Measurements from ENCODE around the gene FOSL2. TPM values are rescaled to one million over a fixed set of nuclear protein-coding genes. Genes with fewer than 3 reads are reported as not detected.

FOSL2 gene
- total and polyA plus RNA-seq, 2 experiments from 2014 or later, result 0.60 to 4.3 TPM

DNA sequence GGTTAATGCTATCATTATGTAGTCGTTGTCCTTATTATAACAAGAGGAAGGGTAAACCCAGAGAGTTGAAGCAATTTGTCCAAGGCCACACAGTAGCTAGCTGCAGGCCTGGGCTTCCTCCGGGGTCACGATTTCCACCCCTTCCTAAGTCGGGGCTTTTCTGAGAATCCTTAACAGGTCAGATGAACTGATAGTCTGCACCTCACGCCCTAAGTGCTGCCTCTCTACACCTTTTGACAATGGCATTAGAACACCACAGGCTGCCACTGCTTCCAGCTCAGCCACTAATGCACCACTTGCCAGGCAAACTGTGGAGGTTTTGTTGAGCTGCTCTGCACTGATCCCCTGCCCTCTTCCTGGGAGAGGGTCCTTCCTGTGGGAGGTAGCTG, 37.7 kb downstream of the FOSL2 start (continued):
- TF ChIP-seq, protein P1, sequence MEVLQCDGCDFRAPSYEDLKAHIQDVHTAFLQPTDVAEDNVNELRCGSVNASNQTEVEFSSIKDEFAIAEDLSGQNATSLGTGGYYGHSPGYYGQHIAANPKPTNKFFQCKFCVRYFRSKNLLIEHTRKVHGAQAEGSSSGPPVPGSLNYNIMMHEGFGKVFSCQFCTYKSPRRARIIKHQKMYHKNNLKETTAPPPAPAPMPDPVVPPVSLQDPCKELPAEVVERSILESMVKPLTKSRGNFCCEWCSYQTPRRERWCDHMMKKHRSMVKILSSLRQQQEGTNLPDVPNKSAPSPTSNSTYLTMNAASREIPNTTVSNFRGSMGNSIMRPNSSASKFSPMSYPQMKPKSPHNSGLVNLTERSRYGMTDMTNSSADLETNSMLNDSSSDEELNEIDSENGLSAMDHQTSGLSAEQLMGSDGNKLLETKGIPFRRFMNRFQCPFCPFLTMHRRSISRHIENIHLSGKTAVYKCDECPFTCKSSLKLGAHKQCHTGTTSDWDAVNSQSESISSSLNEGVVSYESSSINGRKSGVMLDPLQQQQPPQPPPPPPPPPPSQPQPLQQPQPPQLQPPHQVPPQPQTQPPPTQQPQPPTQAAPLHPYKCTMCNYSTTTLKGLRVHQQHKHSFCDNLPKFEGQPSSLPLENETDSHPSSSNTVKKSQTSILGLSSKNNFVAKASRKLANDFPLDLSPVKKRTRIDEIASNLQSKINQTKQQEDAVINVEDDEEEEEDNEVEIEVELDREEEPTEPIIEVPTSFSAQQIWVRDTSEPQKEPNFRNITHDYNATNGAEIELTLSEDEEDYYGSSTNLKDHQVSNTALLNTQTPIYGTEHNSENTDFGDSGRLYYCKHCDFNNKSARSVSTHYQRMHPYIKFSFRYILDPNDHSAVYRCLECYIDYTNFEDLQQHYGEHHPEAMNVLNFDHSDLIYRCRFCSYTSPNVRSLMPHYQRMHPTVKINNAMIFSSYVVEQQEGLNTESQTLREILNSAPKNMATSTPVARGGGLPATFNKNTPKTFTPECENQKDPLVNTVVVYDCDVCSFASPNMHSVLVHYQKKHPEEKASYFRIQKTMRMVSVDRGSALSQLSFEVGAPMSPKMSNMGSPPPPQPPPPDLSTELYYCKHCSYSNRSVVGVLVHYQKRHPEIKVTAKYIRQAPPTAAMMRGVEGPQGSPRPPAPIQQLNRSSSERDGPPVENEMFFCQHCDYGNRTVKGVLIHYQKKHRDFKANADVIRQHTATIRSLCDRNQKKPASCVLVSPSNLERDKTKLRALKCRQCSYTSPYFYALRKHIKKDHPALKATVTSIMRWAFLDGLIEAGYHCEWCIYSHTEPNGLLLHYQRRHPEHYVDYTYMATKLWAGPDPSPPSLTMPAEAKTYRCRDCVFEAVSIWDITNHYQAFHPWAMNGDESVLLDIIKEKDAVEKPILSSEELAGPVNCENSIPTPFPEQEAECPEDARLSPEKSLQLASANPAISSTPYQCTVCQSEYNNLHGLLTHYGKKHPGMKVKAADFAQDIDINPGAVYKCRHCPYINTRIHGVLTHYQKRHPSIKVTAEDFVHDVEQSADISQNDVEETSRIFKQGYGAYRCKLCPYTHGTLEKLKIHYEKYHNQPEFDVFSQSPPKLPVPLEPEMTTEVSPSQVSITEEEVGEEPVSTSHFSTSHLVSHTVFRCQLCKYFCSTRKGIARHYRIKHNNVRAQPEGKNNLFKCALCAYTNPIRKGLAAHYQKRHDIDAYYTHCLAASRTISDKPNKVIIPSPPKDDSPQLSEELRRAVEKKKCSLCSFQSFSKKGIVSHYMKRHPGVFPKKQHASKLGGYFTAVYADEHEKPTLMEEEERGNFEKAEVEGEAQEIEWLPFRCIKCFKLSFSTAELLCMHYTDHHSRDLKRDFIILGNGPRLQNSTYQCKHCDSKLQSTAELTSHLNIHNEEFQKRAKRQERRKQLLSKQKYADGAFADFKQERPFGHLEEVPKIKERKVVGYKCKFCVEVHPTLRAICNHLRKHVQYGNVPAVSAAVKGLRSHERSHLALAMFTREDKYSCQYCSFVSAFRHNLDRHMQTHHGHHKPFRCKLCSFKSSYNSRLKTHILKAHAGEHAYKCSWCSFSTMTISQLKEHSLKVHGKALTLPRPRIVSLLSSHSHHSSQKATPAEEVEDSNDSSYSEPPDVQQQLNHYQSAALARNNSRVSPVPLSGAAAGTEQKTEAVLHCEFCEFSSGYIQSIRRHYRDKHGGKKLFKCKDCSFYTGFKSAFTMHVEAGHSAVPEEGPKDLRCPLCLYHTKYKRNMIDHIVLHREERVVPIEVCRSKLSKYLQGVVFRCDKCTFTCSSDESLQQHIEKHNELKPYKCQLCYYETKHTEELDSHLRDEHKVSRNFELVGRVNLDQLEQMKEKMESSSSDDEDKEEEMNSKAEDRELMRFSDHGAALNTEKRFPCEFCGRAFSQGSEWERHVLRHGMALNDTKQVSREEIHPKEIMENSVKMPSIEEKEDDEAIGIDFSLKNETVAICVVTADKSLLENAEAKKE (CRISPR knock-in tag; IDR thresholded peaks at IDR 0.05), result no peak
- TF ChIP-seq ZNF114 (CRISPR knock-in tag; IDR thresholded peaks at IDR 0.05) (no peak), JUNB (IDR thresholded peaks at IDR 0.05; ENCODE audit: unreplicated experiment) (no peak), NANOG (IDR thresholded peaks at IDR 0.05; ENCODE audit: borderline replicate concordance) (no peak)

DNA sequence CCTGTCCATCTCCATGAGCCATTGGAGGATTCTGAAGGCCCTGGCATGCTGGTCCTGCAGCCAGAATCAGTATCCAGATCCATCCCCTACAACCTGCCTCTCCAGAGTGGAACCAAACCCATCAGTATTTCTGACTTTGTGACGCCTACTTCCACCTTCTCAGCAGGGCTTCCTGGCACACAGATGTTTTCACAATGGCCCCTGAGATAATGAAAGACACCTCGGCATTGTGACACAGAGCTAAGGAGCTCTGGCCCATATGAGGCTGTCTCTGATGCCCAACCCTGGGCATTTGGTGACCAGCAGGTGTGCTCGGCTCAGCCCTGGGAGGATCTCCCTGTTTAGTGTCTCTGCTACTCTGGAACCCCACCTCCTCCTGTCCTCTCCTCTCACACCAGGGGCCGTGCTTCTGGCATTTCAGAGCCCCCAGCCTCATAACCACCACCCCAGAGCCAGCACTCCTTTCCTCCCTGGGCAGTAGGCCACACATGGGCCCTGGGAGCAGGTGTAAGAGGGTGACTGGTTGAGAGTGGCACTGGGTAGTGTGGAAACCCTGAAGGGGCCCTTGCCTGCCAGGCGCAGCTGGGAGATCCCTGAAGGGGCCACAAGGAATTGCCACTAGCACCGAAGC, 38.2 kb downstream of the FOSL2 start:
- Histone ChIP-seq H3K4me3 (no peak overlapping the region), H3K4me1 (ENCODE audit: insufficient read depth) (no peaks in the 10 kb centered on the region), H3K4me2 (no peak overlapping the region), H3K27me3 (ENCODE audit: insufficient read depth) (no peaks in the 10 kb centered on the region), H2AFZ (no peak overlapping the region), H3K9me2 (ENCODE audit: insufficient read depth) (no peaks in the 10 kb centered on the region), H3K27ac (ENCODE audit: low read depth) (no peak overlapping the region), H3F3A (replicated peaks; ENCODE audit: low read depth) (no peaks in the 10 kb centered on the region), H4K20me1 (replicated peaks; ENCODE audit: insufficient read depth) (no peaks in the 10 kb centered on the region), H3K79me2 (replicated peaks; ENCODE audit: insufficient read depth) (no peaks in the 10 kb centered on the region), H3K36me3 (ENCODE audit: insufficient read depth) (no peaks in the 10 kb centered on the region)
- peaks cover 2% of the 10 kb centered on the region for H3K27me3 Mint-ChIP-seq (ENCODE audit: insufficient read depth, low read depth, poor library complexity)
- H3K36me3 Mint-ChIP-seq (ENCODE audit: low read depth), result no peaks in the 10 kb centered on the region
- no peak overlapping the region for H3K4me3 Mint-ChIP-seq
- H3K9me3 Mint-ChIP-seq, result peaks cover 16% of the 10 kb centered on the region; the same call in 2 of the 3 replicates
- H3K27ac Mint-ChIP-seq, result no peak overlapping the region
- ATAC-seq (no peak), DNase-seq (ENCODE audit: low spot score) (no peak)
- H3K4me1 Mint-ChIP-seq, result peaks cover 6% of the 10 kb centered on the region; the same call in 2 of the 3 replicates
- TF ChIP-seq, protein P2, sequence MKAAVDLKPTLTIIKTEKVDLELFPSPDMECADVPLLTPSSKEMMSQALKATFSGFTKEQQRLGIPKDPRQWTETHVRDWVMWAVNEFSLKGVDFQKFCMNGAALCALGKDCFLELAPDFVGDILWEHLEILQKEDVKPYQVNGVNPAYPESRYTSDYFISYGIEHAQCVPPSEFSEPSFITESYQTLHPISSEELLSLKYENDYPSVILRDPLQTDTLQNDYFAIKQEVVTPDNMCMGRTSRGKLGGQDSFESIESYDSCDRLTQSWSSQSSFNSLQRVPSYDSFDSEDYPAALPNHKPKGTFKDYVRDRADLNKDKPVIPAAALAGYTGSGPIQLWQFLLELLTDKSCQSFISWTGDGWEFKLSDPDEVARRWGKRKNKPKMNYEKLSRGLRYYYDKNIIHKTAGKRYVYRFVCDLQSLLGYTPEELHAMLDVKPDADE (IDR thresholded peaks at IDR 0.05), result no peak
- TF ChIP-seq STAT1 (IDR thresholded peaks at IDR 0.05; ENCODE audit: unreplicated experiment) (no peak), CREB1 (CRISPR knock-in tag; IDR thresholded peaks at IDR 0.05; ENCODE audit: low read depth) (no peak), ZNF331 (CRISPR knock-in tag; IDR thresholded peaks at IDR 0.05; ENCODE audit: low read depth) (no peak), JUNB (IDR thresholded peaks at IDR 0.05; ENCODE audit: unreplicated experiment) (no peak), POLR2AphosphoS5 (IDR thresholded peaks at IDR 0.05; ENCODE audit: low read depth) (no peak)
- TF ChIP-seq, protein P3, sequence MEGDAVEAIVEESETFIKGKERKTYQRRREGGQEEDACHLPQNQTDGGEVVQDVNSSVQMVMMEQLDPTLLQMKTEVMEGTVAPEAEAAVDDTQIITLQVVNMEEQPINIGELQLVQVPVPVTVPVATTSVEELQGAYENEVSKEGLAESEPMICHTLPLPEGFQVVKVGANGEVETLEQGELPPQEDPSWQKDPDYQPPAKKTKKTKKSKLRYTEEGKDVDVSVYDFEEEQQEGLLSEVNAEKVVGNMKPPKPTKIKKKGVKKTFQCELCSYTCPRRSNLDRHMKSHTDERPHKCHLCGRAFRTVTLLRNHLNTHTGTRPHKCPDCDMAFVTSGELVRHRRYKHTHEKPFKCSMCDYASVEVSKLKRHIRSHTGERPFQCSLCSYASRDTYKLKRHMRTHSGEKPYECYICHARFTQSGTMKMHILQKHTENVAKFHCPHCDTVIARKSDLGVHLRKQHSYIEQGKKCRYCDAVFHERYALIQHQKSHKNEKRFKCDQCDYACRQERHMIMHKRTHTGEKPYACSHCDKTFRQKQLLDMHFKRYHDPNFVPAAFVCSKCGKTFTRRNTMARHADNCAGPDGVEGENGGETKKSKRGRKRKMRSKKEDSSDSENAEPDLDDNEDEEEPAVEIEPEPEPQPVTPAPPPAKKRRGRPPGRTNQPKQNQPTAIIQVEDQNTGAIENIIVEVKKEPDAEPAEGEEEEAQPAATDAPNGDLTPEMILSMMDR (conservative IDR thresholded peaks at IDR 0.05; ENCODE audit: low read depth in 2 of 2), result no peak
